Testis (tissue), 3 donors: Measurements from ENCODE around the gene PFKL. TPM values are rescaled to one million over a fixed set of nuclear protein-coding genes. Genes with fewer than 3 reads are reported as not detected.

Experiments
- DNase-seq: peaks from one replicate; pipeline ENCODE4 v3.0.0-alpha.2; 2019
- H3K27ac ChIP-seq, 2 donors: fragments of 200-600 bp; sonication (generic); one replicate each; pipeline ENCODE4 v1.5.1; 2019
- H3K27me3 ChIP-seq: fragments of 200-600 bp; sonication (generic); one replicate; pipeline ENCODE4 v1.5.1; 2019
- H3K36me3 ChIP-seq: fragments of 200-600 bp; sonication (generic); one replicate; pipeline ENCODE4 v1.5.1; 2017; ENCODE audit warnings: low read depth; ENCODE audit errors: missing control alignments
- H3K4me1 ChIP-seq: fragments of 200-600 bp; sonication (generic); one replicate; pipeline ENCODE4 v1.5.1; 2019
- H3K4me3 ChIP-seq, 2 donors: fragments of 200-600 bp; sonication (generic); one replicate each; pipeline ENCODE4 v1.5.1; 2017 to 2019
- H3K9me3 ChIP-seq: fragments of 200-600 bp; sonication (generic); one replicate; pipeline ENCODE4 v1.5.1; 2017
- POLR2A ChIP-seq: fragments of 450-650 bp; IDR thresholded peaks from one replicate; pipeline ENCODE4 v1.6.1; 2017; ENCODE audit warnings: antibody characterized with exemption, mild to moderate bottlenecking, moderate library complexity
- WGBS, 2 donors: methylation state at CpG; one replicate each; pipeline ENCODE4 v1.1.5; 2018; 5-methylcytosine and 5-hydroxymethylcytosine counted together
- intact Hi-C: fragments of 100-400 bp; cut with DNase I; formaldehyde crosslinking; loops from one replicate; pipeline ENCODE4 v1.15.1; 2023; ENCODE audit warnings: low total_unique reads
- polyA plus RNA-seq: library from polyadenylated mRNA; stranded (reverse); fragments of 350-450 nt; fragmentation: Illumina TruSeq; extraction: RNeasy Lipid Tissue Mini Kit (QIAGEN cat#74804); gene quantifications from one replicate; pipeline ENCODE4 v1.2.3, GENCODE V29; 2014; ENCODE audit warnings: low read depth, low replicate concordance; ENCODE audit not compliant: insufficient read depth
- total RNA-seq, 2 donors: library from RNA; depleted of rRNA; stranded (reverse); fragments of >200 nt; gene quantifications; one replicate each; pipeline ENCODE4 v1.2.3, GENCODE V29; 2016
- TF ChIP-seq, protein P1 (sequence below), 3 experiments: fragments of 450-650 bp in 2 of 3; fragments of 200-600 bp in 1 of 3; sonication (generic) in 1 of 3; IDR thresholded peaks; one replicate each; pipeline ENCODE4 v1.5.1; 2016 to 2019; ENCODE audit warnings: antibody characterized with exemption in 3 of 3, mild to moderate bottlenecking in 2 of 3, moderate library complexity in 1 of 3

Gene PFKL
- total and polyA plus RNA-seq, 3 donors from 2014 or later = 132 to 298 (median 213) TPM

DNA sequence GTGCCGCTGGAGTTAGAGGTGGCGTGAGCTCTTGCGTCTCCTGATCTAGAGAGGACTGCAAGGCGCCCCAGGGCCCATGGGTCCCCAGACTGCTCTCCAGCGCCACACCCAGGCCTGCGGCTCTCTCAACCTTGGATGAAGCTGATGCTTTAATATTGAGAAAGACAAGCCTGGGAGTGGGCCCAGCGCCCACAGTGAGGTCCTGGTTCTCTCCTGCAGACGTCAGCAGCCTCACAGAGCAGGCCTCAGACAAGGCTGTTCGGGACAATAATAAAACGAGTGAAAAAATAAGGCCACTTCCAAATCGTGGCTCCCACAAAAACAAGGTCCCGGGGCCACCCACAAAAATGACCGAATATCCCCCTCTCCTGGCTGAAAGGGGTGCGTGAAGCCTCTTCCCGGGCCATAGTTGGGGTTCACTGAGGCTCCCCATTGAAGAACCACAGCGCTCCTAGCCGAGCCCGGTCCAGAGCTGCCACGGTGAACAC lies 32.2 kb upstream of the PFKL start:
- DNase-seq = no peak
- Histone ChIP-seq H3K4me3 (no peak overlapping the region), H3K36me3 (no peaks in the 10 kb centered on the region), H3K27ac (no peak overlapping the region), H3K9me3 (no peaks in the 10 kb centered on the region), H3K27me3 (no peaks in the 10 kb centered on the region), H3K4me1 (no peaks in the 10 kb centered on the region)
- intact Hi-C loops = no loop called here
- TF ChIP-seq POLR2A = no peak
- TF ChIP-seq, protein P1, sequence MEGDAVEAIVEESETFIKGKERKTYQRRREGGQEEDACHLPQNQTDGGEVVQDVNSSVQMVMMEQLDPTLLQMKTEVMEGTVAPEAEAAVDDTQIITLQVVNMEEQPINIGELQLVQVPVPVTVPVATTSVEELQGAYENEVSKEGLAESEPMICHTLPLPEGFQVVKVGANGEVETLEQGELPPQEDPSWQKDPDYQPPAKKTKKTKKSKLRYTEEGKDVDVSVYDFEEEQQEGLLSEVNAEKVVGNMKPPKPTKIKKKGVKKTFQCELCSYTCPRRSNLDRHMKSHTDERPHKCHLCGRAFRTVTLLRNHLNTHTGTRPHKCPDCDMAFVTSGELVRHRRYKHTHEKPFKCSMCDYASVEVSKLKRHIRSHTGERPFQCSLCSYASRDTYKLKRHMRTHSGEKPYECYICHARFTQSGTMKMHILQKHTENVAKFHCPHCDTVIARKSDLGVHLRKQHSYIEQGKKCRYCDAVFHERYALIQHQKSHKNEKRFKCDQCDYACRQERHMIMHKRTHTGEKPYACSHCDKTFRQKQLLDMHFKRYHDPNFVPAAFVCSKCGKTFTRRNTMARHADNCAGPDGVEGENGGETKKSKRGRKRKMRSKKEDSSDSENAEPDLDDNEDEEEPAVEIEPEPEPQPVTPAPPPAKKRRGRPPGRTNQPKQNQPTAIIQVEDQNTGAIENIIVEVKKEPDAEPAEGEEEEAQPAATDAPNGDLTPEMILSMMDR (IDR thresholded peaks at IDR 0.05) = no peak
- WGBS, 2 donors = 82% methylated on average over 18 to 19 of the region's 19 CpGs

DNA sequence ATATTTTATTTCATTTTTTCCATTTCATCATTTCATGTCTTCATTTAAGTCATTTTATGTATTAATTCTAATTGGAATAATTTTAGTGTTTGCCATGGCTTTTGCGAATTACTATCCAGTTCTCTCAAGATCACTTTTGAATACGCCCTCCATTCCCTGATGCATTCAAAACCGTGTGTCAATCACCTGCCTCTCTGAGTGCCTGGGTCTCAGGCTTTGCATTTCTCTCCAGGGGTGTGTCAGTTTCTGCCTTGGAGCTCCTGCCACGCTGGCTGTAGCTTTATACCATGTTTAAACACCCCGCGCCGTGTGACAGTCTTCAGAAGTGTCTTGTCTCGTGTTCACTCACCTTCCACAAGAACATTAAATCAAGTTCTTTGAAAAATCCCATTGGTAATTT lies 30.8 kb upstream of the PFKL start:
- Histone ChIP-seq H3K27me3 (no peaks in the 10 kb centered on the region), H3K4me3 (no peak overlapping the region), H3K27ac (no peak overlapping the region), H3K36me3 (no peaks in the 10 kb centered on the region), H3K4me1 (no peaks in the 10 kb centered on the region), H3K9me3 (no peaks in the 10 kb centered on the region)
- no peak for DNase-seq
- TF ChIP-seq, protein P1 (IDR thresholded peaks at IDR 0.05) = no peak
- no peak for TF ChIP-seq POLR2A
- intact Hi-C loops = no loop called here
- WGBS, 2 donors = 85 to 86% methylated on average over 8 of the region's 8 CpGs

DNA sequence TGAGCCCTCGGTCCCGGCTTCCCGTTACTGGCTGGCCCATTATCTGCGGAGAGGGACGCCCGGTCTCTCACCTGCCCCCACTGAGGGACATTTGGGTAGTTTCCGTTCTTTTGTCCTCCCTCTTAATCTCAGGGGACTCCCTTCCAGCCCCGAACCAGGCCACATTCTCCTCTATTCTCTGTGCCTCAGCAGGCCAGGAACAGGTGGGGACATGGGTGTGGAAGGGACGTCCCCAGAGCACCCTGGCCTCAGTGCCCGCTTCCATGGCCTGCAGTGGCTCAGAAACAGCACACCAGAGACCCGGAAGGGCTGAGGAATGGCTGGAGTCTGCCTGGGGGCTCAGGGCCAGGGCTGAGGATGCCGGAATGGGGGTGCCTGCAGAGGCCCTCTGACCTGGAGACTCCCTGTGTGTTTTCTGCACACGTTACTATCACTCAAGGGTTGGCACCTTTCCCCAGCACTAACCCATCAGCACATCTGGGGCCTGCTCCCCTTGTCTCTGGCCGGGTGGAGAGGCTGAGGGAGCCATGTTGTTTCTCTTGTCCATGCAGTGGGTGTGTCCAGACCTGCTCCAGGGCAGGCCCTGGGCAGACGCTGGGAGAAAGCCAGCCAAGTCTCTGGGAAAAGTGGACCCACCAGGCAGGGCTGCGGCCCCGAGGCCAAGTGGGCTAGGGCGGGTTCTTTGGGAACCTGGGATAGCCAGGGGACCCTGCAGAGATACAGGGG lies 28.1 kb upstream of the PFKL start:
- Histone ChIP-seq H3K4me1 (no peaks in the 10 kb centered on the region), H3K27me3 (no peaks in the 10 kb centered on the region), H3K9me3 (no peaks in the 10 kb centered on the region), H3K36me3 (no peaks in the 10 kb centered on the region), H3K4me3 (no peak overlapping the region), H3K27ac (no peak overlapping the region)
- no peak for DNase-seq
- TF ChIP-seq POLR2A = no peak
- TF ChIP-seq, protein P1 (IDR thresholded peaks at IDR 0.05) = no peak
- intact Hi-C loops = no loop called here
- WGBS, 2 donors = 92% methylated on average over 14 to 18 of the region's 18 CpGs

DNA sequence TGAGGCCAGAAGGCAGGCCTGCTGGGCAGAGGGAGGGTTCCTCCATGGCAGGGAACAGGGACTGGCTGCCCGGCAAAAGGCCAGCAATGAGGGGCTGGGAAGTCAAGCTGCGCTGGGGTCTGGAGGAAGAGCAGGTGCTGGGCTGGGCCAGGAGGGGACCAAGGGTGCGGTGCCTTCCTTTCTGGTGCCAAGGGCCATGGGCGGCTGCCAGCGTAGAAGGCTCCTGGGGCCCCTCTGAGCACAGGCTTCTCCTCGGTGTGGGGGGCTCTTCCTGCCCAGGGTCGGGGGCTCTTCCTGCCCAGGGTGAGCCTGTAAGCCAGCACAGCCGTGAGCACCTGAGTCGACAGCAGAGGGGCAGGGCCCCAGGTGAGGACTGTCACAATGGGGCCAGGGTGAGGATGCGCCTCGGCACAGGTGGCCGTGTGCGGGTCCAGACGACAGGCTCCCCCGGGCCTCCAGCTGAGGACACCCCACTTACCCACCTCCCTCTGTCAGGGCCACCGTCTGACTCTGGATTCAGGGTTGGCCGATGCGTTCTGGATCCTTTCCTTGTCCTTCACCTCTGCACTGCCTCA lies 27.5 kb upstream of the PFKL start:
- H3K27me3 ChIP-seq = no peaks in the 10 kb centered on the region
- intact Hi-C loops = no loop called here
- no peak for TF ChIP-seq POLR2A
- TF ChIP-seq, protein P1 (IDR thresholded peaks at IDR 0.05) = no peak
- H3K4me3 ChIP-seq = no peak overlapping the region
- WGBS, 2 donors = 70 to 84% methylated on average over 9 to 18 of the region's 18 CpGs
- DNase-seq = no peak
- H3K9me3 ChIP-seq = no peaks in the 10 kb centered on the region
- no peak overlapping the region for H3K27ac ChIP-seq
- no peaks in the 10 kb centered on the region for H3K4me1 ChIP-seq
- H3K36me3 ChIP-seq = no peaks in the 10 kb centered on the region
